HepG2 (cell line): ENCODE measurements around the gene PHACTR1. TPM values are rescaled to one million over a fixed set of nuclear protein-coding genes. Genes with fewer than 3 reads are reported as not detected.
A peak's percentile ranks its signal among the peaks of the same experiment; 100 is the strongest.

Experiments
- ATAC-seq: fragments of 200-7000 bp; cut with Tn5 transposase; 3 replicates; pipeline ENCODE4 v1.9.1; 2020; ENCODE audit warnings: mild to moderate bottlenecking, moderate library complexity
- BruUV-seq: library from RNA; stranded (reverse); fragments of 400-500 nt; replicated peaks from 2 replicates; lab custom pipeline; 2021; lab: Mats Ljungman, UMichigan
- CTCF ChIA-PET: fragments of 300-600 bp; formaldehyde crosslinking; extraction: SDS; loops from one replicate; lab custom pipeline; 2021; ENCODE audit warnings: low total read pairs, inconsistent platforms, low intra/inter-chr PET ratio; lab: Yijun Ruan, JAX
- POLR2A ChIA-PET: fragments of 350-600 bp; sonication (Branson Sonifier 250); formaldehyde crosslinking; loops from one replicate; lab custom pipeline; 2020; ENCODE audit warnings: antibody characterized with exemption, inconsistent platforms; lab: Yijun Ruan, JAX
- DNase-seq: peaks from one replicate; pipeline ENCODE4 v3.0.0-alpha.2; 2015; ENCODE audit warnings: low spot score
- FAIRE-seq: peaks from 3 replicates; lab custom pipeline; 2011; peaks lifted over from hg19 to GRCh38; lab: Jason Lieb, UNC
- H2AFZ ChIP-seq: one replicate; pipeline ENCODE4 v1.6.1; 2011; ENCODE audit warnings: low read length, inconsistent platforms
- H3K27ac ChIP-seq: fragments of 300-600 bp; 3 replicates; pipeline ENCODE4 v1.8.0; 2011; ENCODE audit warnings: mixed run types, mild to moderate bottlenecking, mixed read lengths, low read length, inconsistent platforms; ENCODE audit not compliant: insufficient read depth; ENCODE audit errors: extremely low read length
- H3K27me3 ChIP-seq, 2 experiments: fragments of 200-600 bp in 1 of 2; 2 replicates in 1 of 2; 3 replicates in 1 of 2; pipeline versions ENCODE4 v1.6.0 to v1.8.0; 2011; ENCODE audit warnings: low read length in 2 of 2, mild to moderate bottlenecking in 2 of 2, moderate library complexity in 2 of 2, inconsistent platforms in 1 of 2; ENCODE audit not compliant: insufficient read depth in 2 of 2, control insufficient read depth in 1 of 2
- H3K36me3 ChIP-seq, 2 experiments: fragments of 200-600 bp in 1 of 2; replicated peaks in 1 of 2; 2 replicates in 1 of 2; 3 replicates in 1 of 2; pipeline versions ENCODE4 v1.5.1 to v1.8.0; 2011; ENCODE audit warnings: low read length in 2 of 2, inconsistent platforms in 1 of 2; ENCODE audit not compliant: insufficient read depth in 2 of 2, control insufficient read depth in 1 of 2
- H3K4me1 ChIP-seq: 2 replicates; pipeline ENCODE4 v1.5.1; 2012; ENCODE audit warnings: low read length, inconsistent platforms; ENCODE audit not compliant: insufficient read depth
- H3K4me2 ChIP-seq: 2 replicates; pipeline ENCODE4 v1.6.0; 2011; ENCODE audit warnings: low read depth, low read length, inconsistent platforms
- H3K4me3 ChIP-seq, 3 experiments: fragments of 200-600 bp in 1 of 3; sonication (generic), shearing (Covaris generic) in 1 of 3; replicated peaks in 1 of 3; 2 replicates each; pipeline ENCODE4 v1.5.1; 2011 to 2016; ENCODE audit warnings: low read length in 3 of 3, inconsistent platforms in 2 of 3, low read depth in 2 of 3, mild to moderate bottlenecking in 2 of 3, control low read depth in 1 of 3, mixed read lengths in 1 of 3; ENCODE audit not compliant: insufficient read depth in 1 of 3
- H3K79me2 ChIP-seq: one replicate; pipeline ENCODE4 v1.6.1; 2011; ENCODE audit warnings: low read length, inconsistent platforms; ENCODE audit not compliant: insufficient read depth
- H3K9ac ChIP-seq: 2 replicates; pipeline ENCODE4 v1.6.0; 2011; ENCODE audit warnings: mild to moderate bottlenecking, low read depth, low read length, inconsistent platforms; ENCODE audit not compliant: insufficient read depth
- H3K9me3 ChIP-seq: 2 replicates; pipeline ENCODE4 v1.5.1; 2012; ENCODE audit warnings: mild to moderate bottlenecking, low read length
- H4K20me1 ChIP-seq: 2 replicates; pipeline ENCODE4 v1.6.0; 2011; ENCODE audit warnings: inconsistent platforms, mild to moderate bottlenecking, low read length, moderate library complexity; ENCODE audit not compliant: insufficient read depth
- HNRNPK ChIP-seq: fragments of 200-400 bp; formaldehyde crosslinking; IDR thresholded peaks from 2 replicates; pipeline ENCODE4 v1.6.1; 2018; ENCODE audit warnings: low read length, low read depth, moderate library complexity, mild to moderate bottlenecking; ENCODE audit not compliant: poor library complexity, severe bottlenecking
- HNRNPL ChIP-seq: fragments of 200-400 bp; formaldehyde crosslinking; IDR thresholded peaks from 2 replicates; pipeline ENCODE4 v1.6.1; 2017; ENCODE audit warnings: mild to moderate bottlenecking, low read depth, low read length
- HOXA5 ChIP-seq: sonication (generic); formaldehyde crosslinking; IDR thresholded peaks from 2 replicates; pipeline ENCODE4 v1.4.0; 2020; ENCODE audit warnings: missing genetic modification reagents
- MAFF ChIP-seq: IDR thresholded peaks from 2 replicates; pipeline ENCODE4 v1.6.1; 2011; ENCODE audit warnings: low read depth, low read length, improper control_type of control experiment
- NCOA2 ChIP-seq: sonication (generic); formaldehyde crosslinking; IDR thresholded peaks from 2 replicates; pipeline ENCODE4 v1.8.0; 2022; ENCODE audit warnings: inconsistent platforms
- NR2F1 ChIP-seq, 2 experiments: fragments of 450-650 bp in 1 of 2; formaldehyde crosslinking in 1 of 2; IDR thresholded peaks; 2 replicates each; pipeline versions ENCODE4 v1.5.0 to v1.6.1; 2016 to 2020; ENCODE audit warnings: mild to moderate bottlenecking in 1 of 2, missing compliant biosample characterization in 1 of 2, missing genetic modification reagents in 1 of 2, moderate library complexity in 1 of 2
- PAX8 ChIP-seq: sonication (generic); formaldehyde crosslinking; IDR thresholded peaks from 2 replicates; pipeline ENCODE4 v1.8.0; 2022; ENCODE audit warnings: mild to moderate bottlenecking, missing genetic modification reagents, borderline replicate concordance
- SOX13 ChIP-seq, 3 experiments: fragments of 450-650 bp in 1 of 3; sonication (generic) in 1 of 3; formaldehyde crosslinking in 1 of 3; IDR thresholded peaks in 2 of 3; conservative IDR thresholded peaks in 1 of 3; 2 replicates each; pipeline versions ENCODE4 v1.5.0 to v1.6.1; 2016 to 2020; ENCODE audit warnings: antibody characterized with exemption in 1 of 3, mild to moderate bottlenecking in 1 of 3, missing compliant biosample characterization in 1 of 3, missing genetic modification reagents in 1 of 3, moderate library complexity in 1 of 3
- TAF15 ChIP-seq: fragments of 200-400 bp; formaldehyde crosslinking; IDR thresholded peaks from one replicate; pipeline ENCODE4 v1.6.1; 2018; ENCODE audit warnings: mild to moderate bottlenecking, low read depth, low read length; ENCODE audit not compliant: poor library complexity, severe bottlenecking
- ZNF432 ChIP-seq: sonication (generic); formaldehyde crosslinking; IDR thresholded peaks from 2 replicates; pipeline ENCODE4 v1.5.0; 2020; ENCODE audit warnings: missing genetic modification reagents, mild to moderate bottlenecking, borderline replicate concordance
- ZNF780A ChIP-seq: sonication (generic); formaldehyde crosslinking; IDR thresholded peaks from 2 replicates; pipeline ENCODE4 v1.8.0; 2022; ENCODE audit warnings: mild to moderate bottlenecking, missing genetic modification reagents, moderate library complexity
- ZSCAN12 ChIP-seq: sonication (generic); formaldehyde crosslinking; IDR thresholded peaks from 2 replicates; pipeline ENCODE4 v1.9.0; 2021; ENCODE audit warnings: mild to moderate bottlenecking, missing genetic modification reagents
- WGBS: methylation state at CpG from one replicate; pipeline ENCODE4 v1.1.6; 2017; ENCODE audit warnings: low lambda C conversion rate; 5-methylcytosine and 5-hydroxymethylcytosine counted together
- in situ Hi-C: cut with HindIII; loops from 2 replicates; pipeline ENCODE4 v1.10.0; 2017; ENCODE audit warnings: low pct_unique_long_range_greater_than_20kb; ENCODE audit not compliant: extremely low pct_ligation_motif_present
- intact Hi-C: fragments of 100-400 bp; cut with micrococcal nuclease; formaldehyde crosslinking; loops from one replicate; pipeline ENCODE4 v1.10.0; 2022; ENCODE audit not compliant: unreplicated experiment
- polyA plus RNA-seq, 8 experiments: library from polyadenylated mRNA; depleted of rRNA in 3 of 8; stranded (reverse) in 7 of 8; unstranded in 1 of 8; fragments of >200 nt; fragmentation: Illumina TruSeq in 4 of 8; extraction: Trizol in 4 of 8; gene quantifications; 2 replicates each; pipeline versions ENCODE4 v1.2.1 to v1.2.3, GENCODE V29; 2011 to 2016; ENCODE audit warnings: low read depth in 4 of 8, missing spikeins in 1 of 8, mixed read lengths in 1 of 8; ENCODE audit not compliant: insufficient read depth in 1 of 8
- total RNA-seq, 5 experiments: library from RNA; depleted of rRNA; stranded (reverse); fragments of >200 nt; fragmentation: Illumina TruSeq; extraction: Trizol; gene quantifications; 2 replicates each; pipeline ENCODE4 v1.2.3, GENCODE V29; 2016; ENCODE audit warnings: low read depth in 1 of 5
- TF ChIP-seq, protein P1 (sequence below): sonication (generic); formaldehyde crosslinking; IDR thresholded peaks from 2 replicates; pipeline ENCODE4 v1.8.1; 2023; ENCODE audit warnings: mild to moderate bottlenecking, missing genetic modification reagents
- TF ChIP-seq, protein P2 (sequence below): sonication (generic); formaldehyde crosslinking; IDR thresholded peaks from 2 replicates; pipeline ENCODE4 v1.5.0; 2020; ENCODE audit warnings: mild to moderate bottlenecking, missing genetic modification reagents
- TF ChIP-seq, protein P3 (sequence below): IDR thresholded peaks from 2 replicates; pipeline ENCODE4 v1.6.1; 2016; ENCODE audit warnings: low read depth, control low read depth

Gene PHACTR1
- total and polyA plus RNA-seq, 2 of the 13 experiments (the other 11 are each of a cell fraction or from before 2014, with no cell fraction given), result 0.09 TPM; not detected in 1

DNA sequence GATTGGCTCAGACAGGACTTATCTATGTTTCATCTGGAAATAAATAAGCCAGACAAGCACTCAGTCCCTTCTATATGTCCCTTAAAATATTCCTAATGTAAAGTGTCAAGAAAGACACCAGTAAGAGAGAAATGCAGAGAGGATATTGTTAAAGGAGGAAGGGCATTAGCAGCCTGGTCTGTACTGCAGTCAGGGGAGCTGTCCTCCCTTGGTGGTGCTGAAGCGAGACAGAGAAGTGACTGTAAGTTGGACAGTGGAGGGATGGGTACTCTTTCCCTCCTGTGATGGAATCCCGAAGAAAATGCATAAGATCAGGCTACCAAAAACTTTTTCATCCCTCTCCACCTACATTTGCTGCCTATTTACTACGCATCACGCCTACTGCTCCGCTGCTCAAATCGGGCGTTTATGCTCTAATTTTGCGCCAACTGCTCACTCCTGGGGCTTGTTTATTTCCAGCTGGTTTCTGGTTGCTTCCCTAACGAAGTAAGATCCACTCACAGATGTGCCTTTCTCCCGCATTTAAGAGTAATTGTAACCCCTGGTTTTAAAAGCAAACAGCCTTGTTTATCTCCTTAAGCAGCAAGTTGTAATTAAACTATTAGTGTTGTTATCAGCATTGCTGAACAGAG lies 35.2 kb downstream of the PHACTR1 start (continued):
- TF ChIP-seq SOX13 (IDR thresholded peaks at IDR 0.05) (no peak), SOX13 (CRISPR knock-in tag; conservative IDR thresholded peaks at IDR 0.05 in 1 of 2, IDR thresholded peaks at IDR 0.05 in 1 of 2) (peak in 1 of 2 experiments; percentile 39; a peak in 1 of 4 replicates)
- TF ChIP-seq, protein P1, sequence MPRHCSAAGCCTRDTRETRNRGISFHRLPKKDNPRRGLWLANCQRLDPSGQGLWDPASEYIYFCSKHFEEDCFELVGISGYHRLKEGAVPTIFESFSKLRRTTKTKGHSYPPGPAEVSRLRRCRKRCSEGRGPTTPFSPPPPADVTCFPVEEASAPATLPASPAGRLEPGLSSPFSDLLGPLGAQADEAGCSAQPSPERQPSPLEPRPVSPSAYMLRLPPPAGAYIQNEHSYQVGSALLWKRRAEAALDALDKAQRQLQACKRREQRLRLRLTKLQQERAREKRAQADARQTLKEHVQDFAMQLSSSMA (CRISPR knock-in tag), result no peak

DNA sequence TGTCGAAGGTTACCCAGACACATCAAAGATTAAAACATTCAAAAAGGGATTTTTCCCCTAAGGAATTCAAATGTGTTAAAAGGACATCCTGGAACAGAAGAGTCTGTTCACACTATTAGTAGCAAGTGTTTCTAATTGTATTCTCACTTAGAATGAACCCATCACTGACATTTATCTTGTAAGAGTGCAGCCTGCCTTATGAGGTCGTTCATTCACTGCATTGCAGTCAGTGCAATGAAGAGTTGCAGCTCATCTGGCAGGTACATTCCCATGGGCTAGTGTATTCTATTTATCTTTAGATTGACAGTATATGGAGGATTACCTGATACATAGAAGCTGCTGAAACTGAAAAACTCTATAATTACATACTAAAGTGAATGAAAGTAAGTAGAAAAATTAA lies 36.5 kb downstream of the PHACTR1 start:
- Histone ChIP-seq H3K4me1 (no peaks in the 10 kb centered on the region), H4K20me1 (no peaks in the 10 kb centered on the region), H3K4me3 (no peak overlapping the region), H3K9ac (no peak overlapping the region), H3K79me2 (no peaks in the 10 kb centered on the region), H3K4me2 (no peak overlapping the region), H3K9me3 (no peaks in the 10 kb centered on the region), H3K27me3 (peaks cover 0 to 3% of the 10 kb centered on the region in 2 experiments; a peak in 2 of 5 replicates), H3K36me3 (no peaks in the 10 kb centered on the region), H3K27ac (no peak overlapping the region), H2AFZ (no peak overlapping the region)
- FAIRE-seq, result no peak
- WGBS, result 7% methylated on average over 2 of the region's 2 CpGs
- no peak for DNase-seq
- ChIA-PET POLR2A (no interaction called here), CTCF (no interaction called here)
- in situ Hi-C loops (no loop called here), intact Hi-C loops (no loop called here)
- no TSS peak for BruUV-seq
- ATAC-seq, result no peak
- TF ChIP-seq ZNF432 (CRISPR knock-in tag) (no peak), ZSCAN12 (no peak), NCOA2 (CRISPR knock-in tag) (no peak), PAX8 (no peak), NR2F1 (CRISPR knock-in tag; IDR thresholded peaks at IDR 0.05) (no peak), TAF15 (no peak), MAFF (no peak), HNRNPK (no peak), ZNF780A (CRISPR knock-in tag) (no peak), HNRNPL (no peak), HOXA5 (CRISPR knock-in tag) (no peak)
- TF ChIP-seq, protein P2, sequence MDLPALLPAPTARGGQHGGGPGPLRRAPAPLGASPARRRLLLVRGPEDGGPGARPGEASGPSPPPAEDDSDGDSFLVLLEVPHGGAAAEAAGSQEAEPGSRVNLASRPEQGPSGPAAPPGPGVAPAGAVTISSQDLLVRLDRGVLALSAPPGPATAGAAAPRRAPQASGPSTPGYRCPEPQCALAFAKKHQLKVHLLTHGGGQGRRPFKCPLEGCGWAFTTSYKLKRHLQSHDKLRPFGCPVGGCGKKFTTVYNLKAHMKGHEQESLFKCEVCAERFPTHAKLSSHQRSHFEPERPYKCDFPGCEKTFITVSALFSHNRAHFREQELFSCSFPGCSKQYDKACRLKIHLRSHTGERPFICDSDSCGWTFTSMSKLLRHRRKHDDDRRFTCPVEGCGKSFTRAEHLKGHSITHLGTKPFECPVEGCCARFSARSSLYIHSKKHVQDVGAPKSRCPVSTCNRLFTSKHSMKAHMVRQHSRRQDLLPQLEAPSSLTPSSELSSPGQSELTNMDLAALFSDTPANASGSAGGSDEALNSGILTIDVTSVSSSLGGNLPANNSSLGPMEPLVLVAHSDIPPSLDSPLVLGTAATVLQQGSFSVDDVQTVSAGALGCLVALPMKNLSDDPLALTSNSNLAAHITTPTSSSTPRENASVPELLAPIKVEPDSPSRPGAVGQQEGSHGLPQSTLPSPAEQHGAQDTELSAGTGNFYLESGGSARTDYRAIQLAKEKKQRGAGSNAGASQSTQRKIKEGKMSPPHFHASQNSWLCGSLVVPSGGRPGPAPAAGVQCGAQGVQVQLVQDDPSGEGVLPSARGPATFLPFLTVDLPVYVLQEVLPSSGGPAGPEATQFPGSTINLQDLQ (CRISPR knock-in tag), result no peak
- TF ChIP-seq, protein P3, sequence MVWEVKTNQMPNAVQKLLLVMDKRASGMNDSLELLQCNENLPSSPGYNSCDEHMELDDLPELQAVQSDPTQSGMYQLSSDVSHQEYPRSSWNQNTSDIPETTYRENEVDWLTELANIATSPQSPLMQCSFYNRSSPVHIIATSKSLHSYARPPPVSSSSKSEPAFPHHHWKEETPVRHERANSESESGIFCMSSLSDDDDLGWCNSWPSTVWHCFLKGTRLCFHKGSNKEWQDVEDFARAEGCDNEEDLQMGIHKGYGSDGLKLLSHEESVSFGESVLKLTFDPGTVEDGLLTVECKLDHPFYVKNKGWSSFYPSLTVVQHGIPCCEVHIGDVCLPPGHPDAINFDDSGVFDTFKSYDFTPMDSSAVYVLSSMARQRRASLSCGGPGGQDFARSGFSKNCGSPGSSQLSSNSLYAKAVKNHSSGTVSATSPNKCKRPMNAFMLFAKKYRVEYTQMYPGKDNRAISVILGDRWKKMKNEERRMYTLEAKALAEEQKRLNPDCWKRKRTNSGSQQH (CRISPR knock-in tag), result no peak
